ENCODE results near the gene CD81. TPM values are rescaled to one million over a fixed set of nuclear protein-coding genes. Genes with fewer than 3 reads are reported as not detected.

CD81 gene
- total RNA-seq, 3 donors from 2014 or later (not counting 1 experiment from before 2014, with no cell fraction given) = 263 to 292 (median 263) TPM

- intact Hi-C loops (cut with micrococcal nuclease) = loop anchor here (1.0 kb wide), 1 partner anchor 23 kb away; the partner anchor contains the start of gene TSSC4
- DNase-seq (peak in 1 of 2 donors; percentile 77), ATAC-seq (peak; percentile 34 to 48 (median 34))
- peaks cover 30 to 55% of the 10 kb centered on the region in 2 donors for H3K4me1 Mint-ChIP-seq
- no peak for TF ChIP-seq CTCF (IDR thresholded peaks at IDR 0.05)
- Histone ChIP-seq H3K9me3 (ENCODE audit: control insufficient read depth, insufficient read depth, low read length) (no peaks in the 10 kb centered on the region), H3K4me1 (ENCODE audit: control insufficient read depth, insufficient read depth, low read length) (peaks cover 56% of the 10 kb centered on the region), H3K36me3 (ENCODE audit: control insufficient read depth, insufficient read depth, low read length) (peaks cover 2% of the 10 kb centered on the region), H3K27me3 (ENCODE audit: control insufficient read depth, insufficient read depth, low read length) (no peaks in the 10 kb centered on the region), H3K27ac (ENCODE audit: low read length) (peak overlapping the region; percentile 73), H3K4me3 (ENCODE audit: low read length) (peak overlapping the region; percentile 95)
- WGBS (ENCODE audit: insufficient coverage) = under 1% methylated on average over 88 of the region's 88 CpGs
- H3K27me3 Mint-ChIP-seq (ENCODE audit: low read depth in 2 of 2) = peaks cover 0 to 3% of the 10 kb centered on the region in 2 donors
- no peaks in the 10 kb centered on the region for H3K9me3 Mint-ChIP-seq
- peak overlapping the region; percentile 88 for H3K4me3 Mint-ChIP-seq
- no peaks in the 10 kb centered on the region for H3K36me3 Mint-ChIP-seq
- H3K27ac Mint-ChIP-seq = peak overlapping the region; percentile 71 to 88
These were observed 667 bp downstream of the CD81 start for GRCh38 chr11:2377511-2378443.

- 30% methylated on average over 23 of the region's 23 CpGs for WGBS (ENCODE audit: insufficient coverage)
- Mint-ChIP-seq H3K36me3 (no peaks in the 10 kb centered on the region), H3K4me1 (peaks cover 30 to 63% of the 10 kb centered on the region in 2 donors), H3K27me3 (ENCODE audit: low read depth in 2 of 2) (peaks cover 0 to 3% of the 10 kb centered on the region in 2 donors), H3K4me3 (peak overlapping the region; percentile 88), H3K27ac (peak overlapping the region; percentile 71 to 88), H3K9me3 (no peaks in the 10 kb centered on the region)
- peak overlapping the region; percentile 95 for H3K4me3 ChIP-seq (ENCODE audit: low read length)
- H3K9me3 ChIP-seq (ENCODE audit: control insufficient read depth, insufficient read depth, low read length) = no peaks in the 10 kb centered on the region
- no peaks in the 10 kb centered on the region for H3K27me3 ChIP-seq (ENCODE audit: control insufficient read depth, insufficient read depth, low read length)
- ATAC-seq = no peak
- intact Hi-C loops (cut with micrococcal nuclease) = no loop called here
- peaks cover 2% of the 10 kb centered on the region for H3K36me3 ChIP-seq (ENCODE audit: control insufficient read depth, insufficient read depth, low read length)
- TF ChIP-seq CTCF (IDR thresholded peaks at IDR 0.05) = no peak
- peaks cover 65% of the 10 kb centered on the region for H3K4me1 ChIP-seq (ENCODE audit: control insufficient read depth, insufficient read depth, low read length)
- peak overlapping the region; percentile 73 for H3K27ac ChIP-seq (ENCODE audit: low read length)
- peak in 1 of 2 donors; percentile 24 for DNase-seq
These were observed 1.6 kb downstream of the CD81 start for GRCh38 chr11:2378527-2379210.

GRCh38 chr11:2379466-2380174, 2.5 kb downstream of the CD81 start:
- peak overlapping the region; percentile 84 to 88 for H3K27ac Mint-ChIP-seq
- H3K4me1 ChIP-seq (ENCODE audit: control insufficient read depth, insufficient read depth, low read length) = peaks cover 72% of the 10 kb centered on the region
- peaks cover 0 to 3% of the 10 kb centered on the region in 2 donors for H3K27me3 Mint-ChIP-seq (ENCODE audit: low read depth in 2 of 2)

More at GRCh38 chr11:2379466-2380174, 2.5 kb downstream of the CD81 start:
- TF ChIP-seq CTCF (IDR thresholded peaks at IDR 0.05) = no peak
- Histone ChIP-seq H3K27ac (ENCODE audit: low read length) (peak overlapping the region; percentile 75), H3K36me3 (ENCODE audit: control insufficient read depth, insufficient read depth, low read length) (peaks cover 2% of the 10 kb centered on the region), H3K4me3 (ENCODE audit: low read length) (no peak overlapping the region), H3K9me3 (ENCODE audit: control insufficient read depth, insufficient read depth, low read length) (no peaks in the 10 kb centered on the region), H3K27me3 (ENCODE audit: control insufficient read depth, insufficient read depth, low read length) (no peaks in the 10 kb centered on the region)
- Mint-ChIP-seq H3K4me3 (peak overlapping the region; percentile 80), H3K4me1 (peaks cover 30 to 72% of the 10 kb centered on the region in 2 donors), H3K36me3 (no peaks in the 10 kb centered on the region), H3K9me3 (no peaks in the 10 kb centered on the region)
- intact Hi-C loops (cut with micrococcal nuclease) = no loop called here
- ATAC-seq (no peak), DNase-seq (peak in 1 of 2 donors; percentile 11)
- 70% methylated on average over 11 of the region's 11 CpGs for WGBS (ENCODE audit: insufficient coverage)

Data from natural killer cell (primary cell).